T47D (cell line): ENCODE results near the gene TSPAN12.

Experiments used
- DNase-seq, 2 experiments: peaks; one replicate each; pipeline versions ENCODE4 v3.0.0 to v3.0.0-alpha.2; 2011 to 2012; ENCODE audit warnings: low read depth in 1 of 2, low spot score in 1 of 2
- JUND ChIP-seq: IDR thresholded peaks from 2 replicates; pipeline ENCODE4 v1.6.1; 2012; ENCODE audit warnings: low read depth
- in situ Hi-C: cut with HindIII; loops from 2 replicates; pipeline ENCODE4 v1.10.0; 2016; ENCODE audit warnings: low sequenced_read_pairs, low pct_unique_long_range_greater_than_20kb

TSPAN12 gene

DNA sequence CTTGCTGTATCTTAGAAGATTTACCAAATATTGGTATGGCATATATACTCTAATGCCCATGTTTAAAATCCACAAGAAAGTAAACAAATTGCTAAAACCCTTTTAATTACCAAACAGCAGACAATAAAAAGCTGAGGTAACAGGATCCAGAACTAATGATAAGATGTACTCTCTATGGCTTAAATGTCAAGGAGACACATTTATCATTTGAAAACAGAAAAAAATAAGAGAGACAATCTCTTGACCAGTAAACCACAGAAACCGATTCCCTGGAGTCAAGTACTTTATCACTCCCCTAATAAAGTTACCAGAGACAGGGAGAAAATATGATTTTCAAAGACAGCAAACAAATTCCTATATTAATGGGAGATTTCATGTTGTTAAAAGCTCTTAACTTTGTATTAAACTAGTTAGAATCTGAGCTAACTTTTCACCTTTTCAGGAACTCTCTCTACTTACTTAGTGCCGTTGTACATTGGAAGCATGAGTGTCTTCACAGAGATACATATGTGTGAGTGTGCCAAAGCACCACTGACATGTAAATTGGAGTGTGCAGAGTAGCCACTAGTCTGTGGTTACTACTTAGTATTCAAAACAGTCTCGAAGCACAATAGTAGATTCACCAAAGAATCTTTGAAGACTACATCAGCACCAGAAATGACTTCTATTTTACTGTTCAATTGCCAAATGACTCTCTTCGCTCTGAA lies 44.2 kb downstream of the TSPAN12 start:
- no peak for DNase-seq
- in situ Hi-C loops, result no loop called here
- TF ChIP-seq JUND, result no peak

DNA sequence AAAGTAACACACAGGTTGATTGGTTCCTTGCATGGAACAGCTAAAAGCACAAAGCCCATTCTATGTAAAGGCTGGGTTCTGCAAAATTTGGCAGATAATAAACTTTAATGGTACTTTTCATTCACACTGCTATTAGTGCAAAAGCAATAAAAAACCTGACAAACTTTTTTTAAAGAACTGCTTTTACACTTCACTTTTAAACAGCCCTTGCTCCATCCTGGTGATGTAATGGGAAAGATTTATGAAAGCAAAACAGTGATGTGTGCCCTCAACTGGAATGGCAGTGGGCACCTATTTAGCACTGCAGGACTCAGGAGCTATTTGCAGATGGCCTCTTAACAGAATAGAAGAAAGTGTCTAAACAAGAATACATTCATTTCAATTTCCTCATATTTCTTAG lies 44.9 kb downstream of the TSPAN12 start:
- DNase-seq, result no peak
- TF ChIP-seq JUND, result no peak
- in situ Hi-C loops, result no loop called here

DNA sequence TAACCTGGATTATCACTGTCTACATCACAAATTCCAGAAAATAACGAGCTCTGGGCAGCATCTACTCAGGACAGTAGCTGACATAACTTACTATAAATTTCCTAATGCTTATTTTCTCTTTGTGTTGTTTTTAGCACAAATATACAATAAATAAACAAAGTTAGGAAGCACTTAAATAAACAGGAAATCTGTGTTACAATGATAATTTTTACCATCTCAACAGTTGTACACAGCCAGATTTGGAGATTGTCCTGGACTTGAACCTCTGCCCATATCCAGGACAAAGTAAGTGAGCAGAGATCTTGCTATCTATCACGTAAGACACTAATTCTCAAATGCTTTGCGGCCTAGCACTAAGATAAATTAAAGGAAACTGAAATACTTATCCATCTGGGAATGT lies 48.7 kb downstream of the TSPAN12 start:
- no peak for TF ChIP-seq JUND
- in situ Hi-C loops, result no loop called here
- DNase-seq, result no peak

- no peak for TF ChIP-seq JUND
- no peak for DNase-seq
- in situ Hi-C loops, result no loop called here
Observed at GRCh38 chr7:120807390-120807789, 50.6 kb downstream of the TSPAN12 start.

DNA sequence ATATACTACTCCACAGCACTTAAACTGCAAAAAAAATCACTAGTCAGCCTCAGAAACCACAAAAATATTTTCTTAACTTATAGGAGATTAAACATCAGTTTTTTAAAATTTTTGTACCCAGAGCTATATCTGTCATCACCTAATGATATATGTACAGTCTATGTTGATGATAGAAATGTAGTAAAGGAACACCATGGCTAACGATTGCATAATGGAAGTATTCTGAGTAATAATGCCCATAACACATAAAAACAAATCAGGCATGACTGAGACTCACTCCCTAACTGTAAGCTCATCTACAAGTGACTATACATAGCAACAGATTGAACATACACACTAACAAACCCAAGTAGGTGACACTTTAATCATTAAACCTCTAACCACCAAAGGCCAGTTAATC lies 51.3 kb downstream of the TSPAN12 start:
- no peak for DNase-seq
- in situ Hi-C loops, result no loop called here
- TF ChIP-seq JUND, result no peak

DNA sequence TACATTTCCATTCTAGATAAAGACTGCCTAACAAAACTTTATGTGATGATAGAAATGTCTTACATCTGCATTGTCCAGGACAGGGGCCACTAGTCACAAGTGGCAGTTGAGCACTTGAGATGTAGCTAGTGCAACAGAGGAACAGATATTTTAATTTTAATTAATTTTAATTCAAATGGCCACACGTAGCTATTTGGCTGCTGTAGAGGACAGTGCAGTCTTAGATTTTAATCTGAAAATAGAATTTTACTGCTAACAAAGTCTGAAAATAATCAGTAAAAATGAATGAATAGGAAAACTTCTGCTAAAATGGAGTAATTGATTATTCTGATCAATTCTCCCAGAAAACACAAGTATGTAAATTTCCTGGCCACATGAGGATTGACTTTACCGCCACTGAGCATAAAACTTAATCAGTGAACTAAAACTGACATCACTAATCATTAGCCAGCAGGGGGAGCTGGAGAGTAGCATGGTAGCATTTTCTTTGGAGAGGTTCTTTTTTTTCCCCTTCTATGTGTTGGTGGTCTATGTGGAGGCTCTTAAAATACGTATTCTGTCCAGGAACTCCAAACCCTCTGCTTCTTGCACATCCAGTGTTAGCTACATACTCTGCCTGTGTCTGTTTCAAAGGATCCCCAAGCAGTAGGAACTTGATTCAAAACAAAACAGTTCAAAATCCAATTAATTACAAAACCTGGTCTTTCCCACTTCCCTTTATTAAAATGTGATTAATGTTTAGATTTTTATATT lies 52.1 kb downstream of the TSPAN12 start:
- no peak for TF ChIP-seq JUND
- in situ Hi-C loops, result no loop called here
- DNase-seq, result peak; percentile 31 to 66

- TF ChIP-seq JUND, result no peak
- no peak for DNase-seq
- in situ Hi-C loops, result no loop called here
Observed at GRCh38 chr7:120802751-120803150, 55.2 kb downstream of the TSPAN12 start.

GRCh38 chr7:120799813-120800475 lies 58.0 kb downstream of the TSPAN12 start:
- TF ChIP-seq JUND, result no peak
- DNase-seq, result no peak
- in situ Hi-C loops, result no loop called here

DNA sequence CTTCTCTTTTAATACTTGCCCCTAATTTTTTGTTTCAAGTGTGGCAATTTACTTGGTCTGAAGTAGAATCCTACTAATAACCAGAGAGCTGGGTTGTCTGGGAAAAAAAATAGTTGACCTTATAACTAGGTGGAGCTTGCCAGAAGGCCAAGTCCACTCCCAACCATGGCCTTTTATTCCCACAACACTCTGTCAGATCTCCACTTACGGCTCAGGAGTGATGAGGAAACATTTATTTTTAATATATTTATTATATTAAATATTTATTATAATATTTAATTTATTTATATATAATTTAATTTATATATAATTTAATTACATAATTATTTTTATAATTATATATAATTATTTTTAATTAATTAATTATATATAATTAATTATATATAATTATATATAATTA lies 58.8 kb downstream of the TSPAN12 start:
- in situ Hi-C loops, result no loop called here
- no peak for TF ChIP-seq JUND
- DNase-seq, result no peak

GRCh38 chr7:120797026-120797645 lies 60.8 kb downstream of the TSPAN12 start:
- no peak for DNase-seq
- in situ Hi-C loops, result no loop called here
- TF ChIP-seq JUND, result no peak

DNA sequence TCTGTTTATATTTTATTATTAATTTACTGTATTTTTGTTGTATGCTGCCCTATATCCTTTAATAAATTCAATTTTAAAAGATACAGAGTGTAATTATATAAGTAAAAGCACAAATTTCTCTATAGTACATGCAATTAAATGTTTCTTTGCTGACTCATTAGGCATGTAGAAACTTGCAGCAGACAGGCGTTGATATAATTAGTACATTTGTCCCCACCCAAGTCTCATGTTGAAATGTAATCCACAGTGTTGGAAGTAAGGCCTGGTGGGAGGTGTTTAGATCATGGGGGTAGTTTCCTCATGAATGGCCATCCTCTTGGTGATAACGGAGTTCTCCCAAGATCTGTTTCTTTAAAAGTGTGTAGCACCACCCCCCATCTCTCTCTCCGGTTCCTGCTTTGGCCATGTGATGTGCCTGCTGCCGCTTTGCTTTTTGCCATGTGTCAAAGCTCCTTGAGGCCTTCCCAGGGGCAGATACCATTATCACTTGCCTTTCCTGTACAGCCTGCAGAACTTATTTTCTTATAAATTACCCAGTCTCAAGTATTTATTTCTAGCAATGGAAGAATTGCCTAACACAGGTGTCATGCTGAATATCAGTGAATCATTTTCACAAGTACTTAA lies 63.7 kb downstream of the TSPAN12 start:
- in situ Hi-C loops, result no loop called here
- no peak for TF ChIP-seq JUND
- DNase-seq, result no peak

- no peak for DNase-seq
- no peak for TF ChIP-seq JUND
- in situ Hi-C loops, result no loop called here
Observed at GRCh38 chr7:120793213-120793936, 64.6 kb downstream of the TSPAN12 start.
